SK-N-SH treated with all-trans-retinoic acid at 6 μM for 48 hours (cell line): ENCODE results near the gene ADAMTS18.

Experiments
- ATAC-seq: fragments of 200-7000 bp; cut with Tn5 transposase; 3 replicates; pipeline ENCODE4 v1.9.1; 2020; ENCODE audit warnings: mild to moderate bottlenecking, moderate library complexity
- CREB5 ChIP-seq: fragments of 250-450 bp; sonication (Bioruptor Pico); IDR thresholded peaks from 2 replicates; pipeline ENCODE4 v1.5.1; 2020; ENCODE audit warnings: low read depth, mild to moderate bottlenecking, moderate library complexity
- CSDC2 ChIP-seq: fragments of 250-450 bp; sonication (Bioruptor Pico); IDR thresholded peaks from 2 replicates; pipeline ENCODE4 v1.5.0; 2020; ENCODE audit warnings: mild to moderate bottlenecking, moderate library complexity
- CSRNP3 ChIP-seq: fragments of 250-450 bp; sonication (Bioruptor Pico); IDR thresholded peaks from 2 replicates; pipeline ENCODE4 v1.5.1; 2021; ENCODE audit warnings: mild to moderate bottlenecking, moderate library complexity
- ESRRG ChIP-seq: fragments of 250-450 bp; sonication (Bioruptor Pico); IDR thresholded peaks from 2 replicates; pipeline ENCODE4 v1.6.1; 2021; ENCODE audit warnings: mild to moderate bottlenecking
- GLIS3 ChIP-seq: fragments of 250-450 bp; sonication (Bioruptor Pico); IDR thresholded peaks from 2 replicates; pipeline ENCODE4 v1.5.0; 2020; ENCODE audit warnings: mild to moderate bottlenecking, moderate library complexity
- ISL1 ChIP-seq: fragments of 250-450 bp; sonication (Bioruptor Pico); IDR thresholded peaks from 2 replicates; pipeline ENCODE4 v2.1.2; 2022; ENCODE audit warnings: mild to moderate bottlenecking, moderate library complexity
- OSR1 ChIP-seq: fragments of 250-450 bp; sonication (Bioruptor Pico); IDR thresholded peaks from 2 replicates; pipeline ENCODE4 v1.8.0; 2022; ENCODE audit warnings: moderate library complexity, mild to moderate bottlenecking, inconsistent platforms
- PATZ1 ChIP-seq: fragments of 250-450 bp; sonication (Bioruptor Pico); IDR thresholded peaks from 2 replicates; pipeline ENCODE4 v1.8.0; 2020; ENCODE audit warnings: mild to moderate bottlenecking, moderate library complexity, borderline replicate concordance
- POU6F1 ChIP-seq: fragments of 250-450 bp; sonication (Bioruptor Pico); IDR thresholded peaks from 2 replicates; pipeline ENCODE4 v1.8.0; 2021; ENCODE audit warnings: low read depth, mild to moderate bottlenecking, moderate library complexity, borderline replicate concordance
- PPARA ChIP-seq: fragments of 250-450 bp; sonication (Bioruptor Pico); IDR thresholded peaks from 2 replicates; pipeline ENCODE4 v1.5.0; 2020; ENCODE audit warnings: mild to moderate bottlenecking, borderline replicate concordance
- RARB ChIP-seq: fragments of 250-450 bp; sonication (Bioruptor Pico); IDR thresholded peaks from 2 replicates; pipeline ENCODE4 v1.8.0; 2021; ENCODE audit warnings: mild to moderate bottlenecking, moderate library complexity
- TCF4 ChIP-seq: fragments of 250-450 bp; sonication (Bioruptor Pico); IDR thresholded peaks from 2 replicates; pipeline ENCODE4 v1.8.0; 2021; ENCODE audit warnings: mild to moderate bottlenecking, moderate library complexity, borderline replicate concordance
- TOX ChIP-seq: fragments of 250-450 bp; sonication (Bioruptor Pico); IDR thresholded peaks from 2 replicates; pipeline ENCODE4 v1.8.0; 2021; ENCODE audit warnings: mild to moderate bottlenecking, moderate library complexity, borderline replicate concordance
- ZC3H10 ChIP-seq: fragments of 250-450 bp; sonication (Bioruptor Pico); IDR thresholded peaks from 2 replicates; pipeline ENCODE4 v1.5.1; 2021; ENCODE audit warnings: mild to moderate bottlenecking, moderate library complexity
- ZFP3 ChIP-seq: fragments of 250-450 bp; sonication (Bioruptor Pico); IDR thresholded peaks from 2 replicates; pipeline ENCODE4 v1.5.0; 2020; ENCODE audit warnings: mild to moderate bottlenecking, moderate library complexity
- ZFP30 ChIP-seq: fragments of 450-650 bp; formaldehyde crosslinking; IDR thresholded peaks from 2 replicates; pipeline ENCODE4 v1.5.0; 2022; ENCODE audit warnings: mild to moderate bottlenecking, moderate library complexity
- ZNF565 ChIP-seq: fragments of 450-650 bp; formaldehyde crosslinking; conservative IDR thresholded peaks from 2 replicates; pipeline ENCODE4 v1.5.0; 2020; ENCODE audit warnings: low read depth, mild to moderate bottlenecking, moderate library complexity
- ZNF8 ChIP-seq: fragments of 450-650 bp; formaldehyde crosslinking; IDR thresholded peaks from 2 replicates; pipeline ENCODE4 v1.5.0; 2020; ENCODE audit warnings: mild to moderate bottlenecking, moderate library complexity

ADAMTS18 gene

GRCh38 chr16:77398495-77398894, 36.3 kb downstream of the ADAMTS18 start:
- ATAC-seq, result no peak
- TF ChIP-seq PATZ1 (CRISPR knock-in tag) (no peak), CREB5 (CRISPR knock-in tag) (no peak), TCF4 (CRISPR knock-in tag) (no peak), TOX (no peak), RARB (no peak)

GRCh38 chr16:77396461-77396860, 38.4 kb downstream of the ADAMTS18 start:
- no peak for ATAC-seq
- no peak for TF ChIP-seq ZNF8

GRCh38 chr16:77394699-77395098, 40.1 kb downstream of the ADAMTS18 start:
- no peak for ATAC-seq
- TF ChIP-seq CSRNP3 (CRISPR knock-in tag) (no peak), POU6F1 (CRISPR knock-in tag) (no peak), ISL1 (CRISPR knock-in tag) (no peak), ZNF8 (no peak), OSR1 (CRISPR knock-in tag) (no peak), ZC3H10 (CRISPR knock-in tag) (no peak), ZFP30 (no peak), ESRRG (CRISPR knock-in tag) (no peak), CSDC2 (CRISPR knock-in tag) (no peak), TCF4 (CRISPR knock-in tag) (no peak), ZFP3 (CRISPR knock-in tag) (no peak), PPARA (CRISPR knock-in tag) (no peak), CREB5 (CRISPR knock-in tag) (no peak), ZNF565 (CRISPR knock-in tag) (no peak)
- TF ChIP-seq, all 23 proteins: peak for 0

GRCh38 chr16:77393955-77394354, 40.9 kb downstream of the ADAMTS18 start:
- no peak for TF ChIP-seq TCF4 (CRISPR knock-in tag)
- TF ChIP-seq CSDC2 (CRISPR knock-in tag), result no peak
- no peak for TF ChIP-seq ISL1 (CRISPR knock-in tag)
- TF ChIP-seq CSRNP3 (CRISPR knock-in tag), result no peak
- TF ChIP-seq RARB, result no peak
- TF ChIP-seq GLIS3 (CRISPR knock-in tag), result no peak
- TF ChIP-seq TOX, result no peak
- no peak for TF ChIP-seq POU6F1 (CRISPR knock-in tag)
- no peak for TF ChIP-seq ESRRG (CRISPR knock-in tag)
- TF ChIP-seq PATZ1 (CRISPR knock-in tag), result no peak
- TF ChIP-seq OSR1 (CRISPR knock-in tag), result no peak
- no peak for TF ChIP-seq ZFP3 (CRISPR knock-in tag)
- ATAC-seq, result no peak
